Activated CD8-positive, alpha-beta T cell treated with anti-CD3 and anti-CD28 coated beads, Interleukin-2, amount 10 ng/mL, durations not matched to agents 7 days and 5 days (primary cell): ENCODE measurements around the gene ARHGEF2. TPM values are rescaled to one million over a fixed set of nuclear protein-coding genes. Genes with fewer than 3 reads are reported as not detected.
A peak's percentile ranks its signal among the peaks of the same experiment; 100 is the strongest.

ENCODE experiments used
- ATAC-seq: fragments of 150-1000 bp; cut with Tn5 transposase; one replicate; pipeline ENCODE4 v1.10.0; 2021; ENCODE audit warnings: moderate library complexity
- CTCF ChIA-PET: fragments of 350-600 bp; sonication (Branson Sonifier 250); formaldehyde crosslinking; loops from one replicate; lab custom pipeline; 2021; ENCODE audit warnings: antibody characterized with exemption; lab: Charles Lee
- POLR2A ChIA-PET: fragments of 350-600 bp; sonication (Branson Sonifier 250); formaldehyde crosslinking; loops from one replicate; lab custom pipeline; 2021; ENCODE audit warnings: antibody characterized with exemption; lab: Charles Lee
- DNase-seq: peaks from one replicate; pipeline ENCODE4 v3.0.0-alpha.2; 2020
- H3K27ac Mint-ChIP-seq: one replicate; pipeline ENCODE4 v1.8.0; 2021; ENCODE audit warnings: mild to moderate bottlenecking, mixed read lengths
- H3K27me3 Mint-ChIP-seq: one replicate; pipeline ENCODE4 v1.8.0; 2021; ENCODE audit warnings: low read depth, mixed read lengths
- H3K36me3 Mint-ChIP-seq: one replicate; pipeline ENCODE4 v1.8.0; 2021; ENCODE audit warnings: low read depth, mixed read lengths
- H3K4me1 Mint-ChIP-seq: one replicate; pipeline ENCODE4 v1.8.0; 2021; ENCODE audit warnings: low read depth, mixed read lengths
- H3K4me3 Mint-ChIP-seq: one replicate; pipeline ENCODE4 v1.8.0; 2021; ENCODE audit warnings: mild to moderate bottlenecking, mixed read lengths
- H3K9me3 Mint-ChIP-seq: one replicate; pipeline ENCODE4 v1.8.0; 2022; ENCODE audit warnings: mixed read lengths; ENCODE audit not compliant: insufficient read depth
- total RNA-seq, 2 experiments: library from RNA; stranded (reverse); gene quantifications; one replicate each; pipeline ENCODE4 v1.2.3, GENCODE V29; 2021

Gene ARHGEF2
- total RNA-seq, result 100 to 1,000 TPM; 142 to 147 TPM

GRCh38 chr1:155978325-155978972 lies at the start of gene ARHGEF2:
Gene ARHGEF2 (minus strand): TSS chr1:155978547. CDS start chr1:155978427, 120 bp downstream.
- CTCF ChIA-PET, result interaction anchor here (0.8 to 12.0 kb wide), 15 partner anchors 9 to 358 kb away, joined by 3 to 135 read pairs (median 4); partner anchors contain the start of genes KHDC4 and UBQLN4
- peak within 1 kb of the TSS; percentile 93 for H3K27ac Mint-ChIP-seq
- H3K27me3 Mint-ChIP-seq, result no peaks in the 10 kb centered on the region
- H3K36me3 Mint-ChIP-seq, result peaks cover 33% of the 10 kb centered on the region
- peaks cover 74% of the 10 kb centered on the region for H3K4me1 Mint-ChIP-seq
- H3K4me3 Mint-ChIP-seq, result peak within 1 kb of the TSS; percentile 96
- DNase-seq, result peak; percentile 87
- peak; percentile 70 for ATAC-seq
- POLR2A ChIA-PET, result interaction anchor here (0.5 to 5.4 kb wide), 13 partner anchors 9 to 1820 kb away, joined by 3 to 45 read pairs (median 8); partner anchors contain the start of genes KHDC4 and SYT11
- no peaks in the 10 kb centered on the region for H3K9me3 Mint-ChIP-seq

GRCh38 chr1:156026588-156026987 lies 48.2 kb upstream of the ARHGEF2 start:
- Mint-ChIP-seq H3K27ac (no peak overlapping the region), H3K9me3 (no peaks in the 10 kb centered on the region), H3K36me3 (no peaks in the 10 kb centered on the region), H3K27me3 (peaks cover 13% of the 10 kb centered on the region), H3K4me1 (peaks cover 14% of the 10 kb centered on the region), H3K4me3 (no peak overlapping the region)
- CTCF ChIA-PET, result interaction anchor here (0.7 to 3.0 kb wide), 8 partner anchors 10 to 110 kb away, joined by 3 to 16 read pairs (median 4); no protein-coding TSS in a partner anchor
- DNase-seq, result no peak
- POLR2A ChIA-PET, result no interaction called here
- peak; percentile 46 for ATAC-seq

DNA sequence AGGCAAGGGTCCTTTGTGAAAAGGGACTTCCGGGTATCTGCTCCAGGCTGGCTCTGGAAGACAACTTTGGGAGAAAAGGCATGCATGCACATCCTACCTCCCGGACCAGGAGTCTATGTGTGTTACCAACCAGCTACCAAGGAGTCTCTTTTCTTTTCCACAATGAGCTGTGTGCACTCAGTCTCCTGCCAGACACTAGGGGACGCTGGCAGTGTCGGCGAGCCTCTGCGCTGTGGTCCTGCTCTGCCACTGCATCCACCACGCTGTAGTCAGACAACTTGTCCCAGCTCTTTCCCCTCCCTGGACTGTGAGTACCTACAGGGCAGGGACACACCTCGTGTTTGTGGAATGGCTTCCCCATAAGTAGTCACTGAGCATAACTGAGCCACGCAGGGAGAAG lies 47.5 kb upstream of the ARHGEF2 start:
- H3K27ac Mint-ChIP-seq, result no peak overlapping the region
- ATAC-seq, result peak; percentile 86
- no peak overlapping the region for H3K4me3 Mint-ChIP-seq
- POLR2A ChIA-PET, result no interaction called here
- peak; percentile 58 for DNase-seq
- H3K27me3 Mint-ChIP-seq, result peaks cover 13% of the 10 kb centered on the region
- no peaks in the 10 kb centered on the region for H3K36me3 Mint-ChIP-seq
- no peaks in the 10 kb centered on the region for H3K9me3 Mint-ChIP-seq
- CTCF ChIA-PET, result interaction anchor here (0.7 to 3.0 kb wide), 13 partner anchors 10 to 167 kb away, joined by 3 to 16 read pairs (median 3); partner anchors contain the start of gene SYT11
- H3K4me1 Mint-ChIP-seq, result peaks cover 18% of the 10 kb centered on the region

GRCh38 chr1:156024801-156025200 lies 46.5 kb upstream of the ARHGEF2 start:
- CTCF ChIA-PET, result interaction anchor here (1.0 to 3.0 kb wide), 5 partner anchors 8 to 87 kb away, joined by 3 to 14 read pairs (median 8); no protein-coding TSS in a partner anchor
- Mint-ChIP-seq H3K4me1 (peaks cover 24% of the 10 kb centered on the region), H3K4me3 (no peak overlapping the region), H3K9me3 (no peaks in the 10 kb centered on the region), H3K27ac (no peak overlapping the region), H3K36me3 (peaks cover 8% of the 10 kb centered on the region), H3K27me3 (peaks cover 13% of the 10 kb centered on the region)
- ATAC-seq, result no peak
- DNase-seq, result no peak
- POLR2A ChIA-PET, result interaction anchor here (0.9 kb wide), 1 partner anchor 90 kb away, joined by 3 read pairs; the partner anchor contains the start of gene KHDC4

DNA sequence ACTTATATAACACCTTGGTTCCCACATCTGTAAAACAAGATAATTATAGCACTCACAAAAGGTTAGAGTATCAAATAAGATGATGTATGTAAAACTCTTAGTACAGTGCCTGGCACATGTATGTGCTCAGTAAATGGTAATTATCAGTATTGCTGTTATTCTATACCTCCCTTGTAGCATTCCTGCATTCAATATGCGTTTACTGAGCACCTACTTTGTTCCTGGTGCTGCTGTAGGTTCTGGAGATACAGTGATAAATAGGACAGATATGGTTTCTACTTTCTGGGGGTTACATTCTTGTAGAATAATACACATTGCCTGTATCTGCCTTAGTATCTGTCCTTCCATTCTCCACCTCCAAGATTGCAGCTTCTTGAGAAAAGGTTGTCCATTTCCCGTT lies 43.6 kb upstream of the ARHGEF2 start:
- peaks cover 35% of the 10 kb centered on the region for H3K4me1 Mint-ChIP-seq
- H3K27me3 Mint-ChIP-seq, result peaks cover 13% of the 10 kb centered on the region

GRCh38 chr1:156021093-156021428 lies 42.7 kb upstream of the ARHGEF2 start:
- H3K27ac Mint-ChIP-seq, result peak overlapping the region; percentile 99
- H3K27me3 Mint-ChIP-seq, result peaks cover 13% of the 10 kb centered on the region
- DNase-seq (no peak), ATAC-seq (no peak)
- peak overlapping the region; percentile 98 for H3K4me3 Mint-ChIP-seq
- peaks cover 36% of the 10 kb centered on the region for H3K36me3 Mint-ChIP-seq
- CTCF ChIA-PET, result interaction anchor here (0.9 to 2.1 kb wide), 6 partner anchors 13 to 83 kb away, joined by 3 to 13 read pairs (median 5); no protein-coding TSS in a partner anchor
- peaks cover 36% of the 10 kb centered on the region for H3K4me1 Mint-ChIP-seq
- POLR2A ChIA-PET, result interaction anchor here (0.6 to 2.7 kb wide), 5 partner anchors 13 to 92 kb away, joined by 3 to 14 read pairs (median 3); no protein-coding TSS in a partner anchor
- no peaks in the 10 kb centered on the region for H3K9me3 Mint-ChIP-seq

More for the DNA sequence above, 43.6 kb upstream of the ARHGEF2 start:
- ChIA-PET POLR2A (interaction anchor here (1.0 to 2.7 kb wide), 3 partner anchors 24 to 88 kb away, joined by 3 to 9 read pairs (median 3); partner anchors contain the start of gene KHDC4), CTCF (interaction anchor here (1.0 to 2.1 kb wide), 3 partner anchors 14 to 45 kb away, joined by 5 to 13 read pairs (median 9); no protein-coding TSS in a partner anchor)
- DNase-seq (no peak), ATAC-seq (no peak)
- Mint-ChIP-seq H3K4me3 (no peak overlapping the region), H3K27ac (no peak overlapping the region), H3K9me3 (no peaks in the 10 kb centered on the region), H3K36me3 (peaks cover 29% of the 10 kb centered on the region)

DNA sequence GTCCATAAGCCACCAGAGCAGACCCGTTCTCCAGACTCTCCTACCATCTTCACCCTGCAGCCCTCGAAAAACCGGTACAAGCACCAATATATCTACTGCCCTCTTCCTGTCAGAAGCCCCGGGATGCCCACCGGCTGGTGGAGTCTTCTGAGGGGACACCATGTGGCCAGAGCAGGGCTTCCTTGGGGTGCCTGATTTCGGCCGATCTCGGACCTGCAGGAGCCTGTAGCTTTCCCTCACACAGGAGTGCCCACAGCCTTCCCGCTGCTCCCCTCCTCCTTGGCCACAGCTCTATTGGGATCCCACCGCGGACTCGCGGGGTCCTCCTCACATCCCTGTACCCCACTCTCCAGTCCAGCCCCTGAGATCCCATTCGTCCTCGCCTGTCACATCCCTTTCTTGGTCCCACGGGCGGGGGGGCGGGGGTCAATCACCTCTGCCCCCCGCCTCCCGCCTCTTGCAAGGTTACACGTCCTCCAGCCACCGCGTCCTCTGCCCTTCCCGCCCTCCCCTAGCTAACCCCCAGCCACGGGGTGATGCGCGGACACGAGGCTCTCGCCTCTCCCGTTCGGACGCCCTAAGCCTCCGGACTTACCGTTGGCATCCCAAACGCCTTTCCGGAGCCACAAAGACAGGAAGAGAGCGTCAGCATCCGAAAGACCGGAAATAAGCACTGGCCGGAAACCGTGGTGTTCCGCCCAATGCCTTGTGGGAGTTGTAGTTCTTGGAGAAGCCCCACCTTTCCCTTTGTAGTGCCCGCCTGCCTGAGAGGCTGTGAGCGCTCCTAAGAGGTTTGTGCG lies 42.1 kb upstream of the ARHGEF2 start, which contains the start of gene SSR2:
Gene SSR2 (minus strand): TSS at position 659 of the 800 bp plus-strand sequence. CDS start 784 bp downstream, outside the sequence.
- peaks cover 32% of the 10 kb centered on the region for H3K4me1 Mint-ChIP-seq
- ChIA-PET CTCF (interaction anchor here (0.6 to 2.1 kb wide), 10 partner anchors 12 to 120 kb away, joined by 3 to 13 read pairs (median 5); partner anchors contain the start of gene KHDC4), POLR2A (interaction anchor here (0.6 to 2.7 kb wide), 5 partner anchors 12 to 93 kb away, joined by 3 to 14 read pairs (median 3); no protein-coding TSS in a partner anchor)
- peak within 1 kb of the TSS; percentile 98 for H3K4me3 Mint-ChIP-seq
- peaks cover 9% of the 10 kb centered on the region for H3K27me3 Mint-ChIP-seq
- peaks cover 36% of the 10 kb centered on the region for H3K36me3 Mint-ChIP-seq
- peak within 1 kb of the TSS; percentile 99 for H3K27ac Mint-ChIP-seq
- no peaks in the 10 kb centered on the region for H3K9me3 Mint-ChIP-seq
- DNase-seq, result peak; percentile 93
- peak; percentile 99 for ATAC-seq

GRCh38 chr1:156019946-156020292 lies 41.6 kb upstream of the ARHGEF2 start:
- ChIA-PET CTCF (interaction anchor here (0.6 to 1.5 kb wide), 4 partner anchors 30 to 120 kb away, joined by 3 to 5 read pairs (median 4); partner anchors contain the start of gene KHDC4), POLR2A (interaction anchor here (0.6 to 2.7 kb wide), 3 partner anchors 12 to 43 kb away, joined by 3 to 14 read pairs (median 9); no protein-coding TSS in a partner anchor)
- H3K4me1 Mint-ChIP-seq, result peaks cover 31% of the 10 kb centered on the region
- DNase-seq (no peak), ATAC-seq (no peak)
- H3K27me3 Mint-ChIP-seq, result peaks cover 5% of the 10 kb centered on the region
- H3K27ac Mint-ChIP-seq, result peak overlapping the region; percentile 99
- H3K4me3 Mint-ChIP-seq, result peak overlapping the region; percentile 98
- peaks cover 36% of the 10 kb centered on the region for H3K36me3 Mint-ChIP-seq
- no peaks in the 10 kb centered on the region for H3K9me3 Mint-ChIP-seq

- POLR2A ChIA-PET, result no interaction called here
- Mint-ChIP-seq H3K36me3 (peaks cover 68% of the 10 kb centered on the region), H3K9me3 (no peaks in the 10 kb centered on the region), H3K27ac (no peak overlapping the region), H3K4me3 (no peak overlapping the region), H3K4me1 (peaks cover 15% of the 10 kb centered on the region), H3K27me3 (no peaks in the 10 kb centered on the region)
- CTCF ChIA-PET, result interaction anchor here (1.0 to 3.2 kb wide), 4 partner anchors 10 to 51 kb away, joined by 3 to 14 read pairs (median 6); partner anchors contain the start of genes LAMTOR2 and UBQLN4
- DNase-seq (no peak), ATAC-seq (no peak)
Measured at GRCh38 chr1:156014829-156015228, 36.5 kb upstream of the ARHGEF2 start.

DNA sequence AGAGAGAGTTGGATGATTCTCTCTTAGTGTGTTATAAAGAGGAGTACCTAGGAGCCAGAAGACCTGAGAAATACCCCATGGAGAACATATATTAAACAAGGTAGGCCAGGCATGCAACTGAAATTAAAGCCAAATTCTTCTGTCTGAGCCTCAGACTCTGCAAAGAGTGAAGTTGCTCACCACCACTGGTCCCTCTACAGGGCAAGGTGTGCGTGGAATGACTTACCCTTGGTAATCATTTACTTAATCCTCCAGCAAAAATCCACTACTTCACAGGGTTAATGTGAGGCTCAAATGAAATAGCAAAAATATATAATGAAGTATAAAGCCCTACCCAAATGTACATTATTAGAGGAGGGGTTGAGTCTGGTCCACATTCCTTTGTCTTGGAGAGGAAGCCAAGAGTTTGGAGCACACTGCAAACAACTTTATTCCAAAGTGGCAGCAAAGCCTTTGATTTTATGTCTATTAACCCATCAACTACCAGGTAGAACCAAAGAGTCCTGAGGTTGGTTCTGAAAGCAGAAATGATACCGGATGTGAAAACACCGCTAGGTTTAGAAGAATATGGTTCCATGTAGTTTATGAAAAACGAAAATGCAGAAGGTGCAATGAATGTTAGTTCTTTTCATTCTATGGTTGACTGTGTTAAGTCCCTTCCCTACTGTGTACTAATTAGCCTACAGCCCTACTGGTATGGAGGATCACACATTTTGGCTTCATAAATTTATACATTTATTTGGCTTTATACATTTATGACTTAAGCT lies 33.9 kb upstream of the ARHGEF2 start:
- peaks cover 63% of the 10 kb centered on the region for H3K36me3 Mint-ChIP-seq
- ATAC-seq (no peak), DNase-seq (no peak)
- no peaks in the 10 kb centered on the region for H3K9me3 Mint-ChIP-seq
- H3K4me3 Mint-ChIP-seq, result no peak overlapping the region
- CTCF ChIA-PET, result no interaction called here
- no peaks in the 10 kb centered on the region for H3K27me3 Mint-ChIP-seq
- POLR2A ChIA-PET, result no interaction called here
- H3K4me1 Mint-ChIP-seq, result peaks cover 4% of the 10 kb centered on the region
- no peak overlapping the region for H3K27ac Mint-ChIP-seq
